Measurements from ENCODE around the gene TBC1D25.

DNA sequence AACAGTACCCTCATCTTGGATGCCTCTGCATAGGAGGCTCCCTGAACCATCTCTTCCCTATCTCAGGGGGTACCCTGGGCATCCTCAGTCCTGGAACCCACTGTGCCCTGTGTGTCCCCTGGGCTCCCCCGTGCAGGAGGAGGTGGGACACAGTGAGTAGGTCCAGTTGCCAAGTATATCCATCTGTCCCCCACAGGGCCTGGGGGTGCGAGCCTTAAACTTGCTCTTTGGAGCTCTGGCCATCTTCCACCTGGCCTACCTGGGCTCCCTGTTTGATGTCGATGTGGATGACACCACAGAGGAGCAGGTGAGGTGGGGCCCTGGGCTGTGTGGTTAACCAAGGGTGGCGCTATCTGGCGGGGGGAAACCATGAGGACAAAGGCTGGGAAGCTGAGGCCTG is 22.5 kb upstream of the TBC1D25 start:
- no peak for TF ChIP-seq CTCF (conservative IDR thresholded peaks at IDR 0.05; ENCODE audit: low read length)
- no peak for TF ChIP-seq EZH2phosphoT487 (IDR thresholded peaks at IDR 0.05; ENCODE audit: borderline replicate concordance)
